Activated CD4-positive, alpha-beta T cell treated with anti-CD3 and anti-CD28 coated beads for 48 hours (primary cell): Measurements from ENCODE around the gene MAGI1.
"Not testable (repeated sequence)": the region's sequence is repeated elsewhere in the genome, so short reads cannot be mapped to it uniquely, and the experiment has no call there.

Experiments
- DNase-seq: peaks from one replicate; pipeline ENCODE4 v3.0.0-alpha.2; 2020

The MAGI1 gene

DNA sequence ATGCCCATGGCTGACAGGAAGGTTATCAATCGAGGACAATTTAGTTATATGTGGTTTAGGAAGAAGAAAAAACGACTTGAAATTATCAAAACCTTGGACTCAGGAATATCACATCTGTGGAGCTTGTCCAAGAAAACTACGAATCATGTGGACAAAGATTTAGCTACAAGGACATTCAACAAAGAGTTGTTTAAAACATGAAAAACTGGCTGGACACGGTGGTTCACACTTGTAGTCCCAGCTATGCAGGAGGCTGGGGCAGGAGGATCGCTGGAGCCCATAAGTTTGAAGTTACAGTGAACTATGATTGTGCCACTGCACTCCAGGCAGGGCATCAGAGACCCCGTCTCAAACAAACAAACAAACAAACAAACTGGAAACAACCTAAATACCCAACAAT, 142.4 kb downstream of the MAGI1 start:
- no peak for DNase-seq

DNA sequence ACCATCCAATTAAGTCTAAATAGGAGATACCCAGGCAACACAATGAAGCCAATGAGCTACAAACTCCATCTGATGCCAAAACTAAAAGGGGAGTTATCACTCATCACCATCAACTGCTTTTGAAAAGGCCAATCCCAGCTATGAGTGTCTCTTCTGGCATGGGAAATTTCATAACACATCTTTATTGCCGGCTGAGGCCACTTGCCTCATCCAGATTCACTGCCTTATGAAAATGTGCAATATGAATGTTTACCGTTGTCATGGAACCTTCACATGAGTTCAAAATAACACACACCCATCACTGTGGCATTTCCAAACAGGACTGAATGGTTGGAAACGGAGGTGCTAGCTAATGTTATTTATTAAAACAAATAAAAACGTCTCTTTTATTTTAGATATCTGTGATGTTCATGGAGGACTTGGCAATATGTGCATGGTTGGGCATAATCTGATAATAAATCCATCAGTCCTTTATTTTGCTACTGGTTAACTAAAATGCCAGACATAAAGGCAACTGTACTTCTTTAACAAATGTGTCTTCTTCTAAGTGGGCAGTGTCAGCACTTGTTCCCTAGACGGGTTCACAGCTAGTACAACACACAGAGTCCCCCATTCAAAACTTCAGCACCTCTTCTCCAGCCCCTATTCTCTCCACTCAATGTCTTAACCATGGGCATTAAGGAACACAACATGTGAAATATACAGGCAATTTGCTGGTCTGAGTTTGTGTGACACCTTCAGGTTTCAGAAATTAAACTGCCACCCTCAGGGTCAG, 143.9 kb downstream of the MAGI1 start:
- no peak for DNase-seq

DNA sequence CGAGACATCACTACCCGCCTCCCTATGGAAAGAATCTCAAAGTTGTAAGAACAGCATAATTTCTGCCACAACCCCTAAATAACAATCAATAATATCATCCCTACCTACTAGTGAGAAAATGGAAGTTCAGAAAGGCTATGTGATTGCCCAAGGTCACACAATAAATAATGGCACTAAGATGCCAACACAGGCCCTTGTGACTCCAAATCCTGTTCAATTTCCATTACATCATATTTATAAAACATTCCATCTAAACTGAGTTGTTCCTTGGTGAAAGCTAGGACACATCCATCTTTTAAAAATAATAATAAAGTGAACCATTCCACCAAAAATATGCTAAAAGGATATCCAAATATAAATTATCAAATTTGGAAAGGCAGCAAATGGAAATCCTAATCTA, 144.6 kb downstream of the MAGI1 start:
- no peak for DNase-seq

DNA sequence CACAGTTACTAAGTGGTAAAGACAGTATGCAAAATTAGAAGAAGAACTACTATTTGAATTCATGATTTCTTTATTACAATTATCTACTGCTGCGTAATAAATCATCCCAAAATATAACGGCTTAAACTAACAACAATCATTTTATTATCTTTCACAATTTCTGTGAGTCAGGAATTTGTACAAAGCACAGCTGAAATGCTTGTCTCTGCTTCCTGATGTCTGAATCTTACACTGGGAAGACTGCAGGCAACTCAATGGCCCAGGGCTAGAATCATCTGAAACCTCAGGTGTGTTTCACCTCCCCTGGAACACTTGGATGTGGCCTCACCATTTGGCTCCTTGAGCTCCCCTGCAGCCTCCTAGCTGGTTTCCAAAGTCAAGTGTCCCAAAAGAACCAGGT, 145.1 kb downstream of the MAGI1 start:
- no peak for DNase-seq

DNA sequence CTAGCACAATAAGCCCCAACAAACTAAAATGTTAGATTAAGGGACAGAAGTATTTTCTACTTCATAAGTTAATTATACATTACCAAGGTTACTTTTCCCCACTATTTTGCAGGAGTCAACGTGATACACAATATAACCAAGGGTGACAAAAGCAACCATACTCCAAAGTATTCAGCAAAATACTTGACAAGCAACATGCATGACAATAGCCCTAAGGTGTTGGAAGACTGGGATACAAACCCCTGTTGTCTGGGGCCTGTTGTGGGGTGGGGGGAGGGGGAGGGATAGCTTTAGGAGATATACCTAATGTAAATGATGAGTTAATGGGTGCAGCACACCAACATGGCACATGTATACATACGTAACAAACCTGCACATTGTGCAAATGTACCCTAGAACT, 147.2 kb downstream of the MAGI1 start:
- DNase-seq: not testable (repeated sequence)

DNA sequence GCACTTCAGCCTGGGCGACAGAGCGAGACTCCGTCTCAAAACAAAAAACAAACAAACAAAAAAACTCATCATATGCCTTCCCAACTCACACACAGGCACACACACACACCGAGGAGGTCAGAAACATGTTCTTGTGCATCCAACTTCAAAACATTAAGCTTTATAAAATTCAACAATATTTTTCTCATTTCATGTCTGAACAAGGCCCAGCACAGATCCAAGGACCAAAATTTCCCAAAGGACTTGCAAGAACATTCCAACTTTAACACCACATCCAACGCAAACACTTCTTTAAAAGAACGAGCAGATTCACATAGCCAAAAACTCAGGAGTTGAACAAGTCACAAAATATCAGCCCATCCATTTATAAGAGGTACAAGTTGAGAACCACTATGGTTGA, 148.4 kb downstream of the MAGI1 start:
- DNase-seq: no peak

DNA sequence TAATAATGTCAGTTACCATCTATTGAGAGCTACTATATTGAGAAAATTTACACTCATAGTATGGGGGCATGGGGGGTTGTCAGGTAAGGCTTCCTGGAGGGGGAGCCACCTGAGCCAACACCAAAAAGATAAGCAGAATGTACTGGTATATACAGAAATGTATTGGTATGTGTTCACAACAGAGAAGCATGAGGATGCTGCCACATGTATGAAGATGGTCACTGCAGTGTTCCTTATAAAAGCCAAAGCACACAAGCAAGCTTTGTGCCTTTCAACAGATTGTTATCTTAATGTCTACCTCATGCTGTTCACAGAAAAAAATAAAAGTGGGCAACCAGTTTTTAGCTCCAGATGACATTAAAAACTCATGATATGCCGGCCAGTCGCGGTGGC, 149.0 kb downstream of the MAGI1 start:
- DNase-seq: no peak

DNA sequence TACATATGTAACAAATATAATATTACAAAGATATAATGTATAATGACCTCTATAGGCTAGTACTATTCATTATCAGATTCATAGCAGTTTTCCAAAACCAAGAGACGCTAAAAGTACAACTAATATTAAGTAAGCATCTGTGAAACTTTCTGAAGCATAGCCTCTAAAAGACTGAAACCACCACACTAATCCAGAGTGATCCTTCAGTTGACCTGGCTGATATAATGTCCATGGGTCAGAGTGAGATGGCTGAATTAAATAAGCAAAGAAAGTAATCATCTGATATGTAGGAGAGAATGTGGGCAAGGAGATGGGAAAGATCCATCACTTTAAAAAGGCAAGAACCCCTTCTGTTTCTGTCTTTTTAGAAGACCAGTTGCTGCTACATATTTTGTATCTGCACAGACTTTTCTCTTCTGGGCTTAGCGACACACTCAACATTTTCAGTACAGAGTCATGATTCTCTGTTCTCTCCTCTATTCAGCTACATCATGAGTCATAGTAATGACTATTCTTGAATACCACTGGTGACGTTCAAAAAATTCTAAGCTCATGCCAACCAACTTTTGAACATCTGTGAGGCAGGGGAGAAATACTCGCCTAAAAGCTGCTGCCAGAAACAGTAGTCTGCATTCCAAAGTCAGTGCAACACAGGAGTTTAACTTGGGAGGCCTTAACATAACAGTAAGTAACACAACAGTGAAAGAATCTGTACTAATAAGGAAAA, 149.6 kb downstream of the MAGI1 start:
- no peak for DNase-seq

DNA sequence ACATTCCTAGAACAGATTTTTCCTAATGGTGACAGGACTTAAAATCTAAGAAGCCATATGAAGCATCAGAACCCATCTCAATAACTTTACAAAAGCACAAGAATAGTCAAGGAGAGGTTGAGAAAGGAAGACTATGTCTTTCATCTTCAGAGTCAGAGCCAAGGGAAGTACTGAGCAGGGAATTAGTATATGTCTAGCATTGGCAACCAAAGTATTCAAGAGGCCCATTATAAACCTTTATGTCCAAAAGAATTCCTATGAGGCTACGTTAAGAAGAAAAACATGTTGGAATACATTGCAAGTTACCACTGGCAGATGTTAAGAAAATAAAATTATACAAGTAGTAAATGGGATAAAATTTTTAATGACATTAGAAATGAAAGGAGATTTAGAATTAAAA, 150.5 kb downstream of the MAGI1 start:
- no peak for DNase-seq

DNA sequence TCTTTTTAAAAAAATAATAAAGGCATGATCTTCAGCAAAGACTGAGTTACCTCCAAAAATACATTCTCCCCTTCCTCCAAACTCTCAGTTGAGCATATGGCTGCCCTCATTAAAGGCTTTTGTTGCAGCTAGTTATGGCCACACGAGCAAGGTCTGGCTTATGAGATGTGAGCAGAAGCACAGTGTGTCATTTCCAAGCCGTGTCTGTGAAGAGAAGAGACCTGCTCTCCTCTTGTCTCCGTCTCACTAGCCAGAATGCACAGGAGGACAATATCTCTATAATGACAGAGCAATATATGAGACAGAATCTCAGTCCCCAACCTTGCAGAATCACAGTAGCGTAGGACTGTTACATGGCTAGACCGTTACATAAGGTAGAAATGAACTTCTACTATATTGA, 152.3 kb downstream of the MAGI1 start:
- no peak for DNase-seq

DNA sequence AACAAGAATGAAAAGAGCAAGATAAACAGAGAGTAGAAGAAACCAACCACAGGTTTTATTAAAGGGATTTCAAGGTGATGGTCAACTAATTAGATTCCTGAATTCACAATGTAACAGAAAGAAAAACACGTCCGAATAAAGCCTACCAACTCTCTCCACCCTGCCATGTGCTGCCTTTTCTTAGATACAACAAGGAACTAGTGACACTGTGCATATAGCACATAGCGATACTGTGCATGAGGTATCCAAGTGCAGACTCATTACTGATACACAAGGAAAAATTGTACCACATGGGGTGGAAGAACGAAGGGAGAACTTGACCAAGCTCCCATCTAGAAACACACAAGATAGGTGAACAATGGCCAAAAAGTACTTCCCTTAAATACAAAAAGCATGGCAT, 154.6 kb downstream of the MAGI1 start:
- no peak for DNase-seq

DNA sequence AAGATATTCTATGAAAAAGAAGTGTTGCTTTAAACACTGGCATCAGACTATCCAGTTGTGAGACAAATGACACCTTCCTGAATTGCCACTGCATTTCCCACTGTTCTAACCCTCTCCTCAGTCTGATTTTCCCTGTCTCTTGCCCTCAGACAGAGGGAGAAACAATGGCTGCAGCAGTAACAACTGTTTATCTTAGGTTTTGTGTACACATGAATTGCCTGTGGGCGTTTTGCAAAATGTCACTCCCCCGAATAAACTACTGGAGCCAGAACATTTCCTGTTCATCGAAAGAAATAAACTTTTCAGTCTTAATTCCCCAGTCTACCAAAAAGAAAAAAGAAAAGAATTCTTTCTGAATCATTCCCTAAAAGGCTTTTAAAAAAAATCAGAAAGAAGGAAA, 155.1 kb downstream of the MAGI1 start:
- no peak for DNase-seq

DNA sequence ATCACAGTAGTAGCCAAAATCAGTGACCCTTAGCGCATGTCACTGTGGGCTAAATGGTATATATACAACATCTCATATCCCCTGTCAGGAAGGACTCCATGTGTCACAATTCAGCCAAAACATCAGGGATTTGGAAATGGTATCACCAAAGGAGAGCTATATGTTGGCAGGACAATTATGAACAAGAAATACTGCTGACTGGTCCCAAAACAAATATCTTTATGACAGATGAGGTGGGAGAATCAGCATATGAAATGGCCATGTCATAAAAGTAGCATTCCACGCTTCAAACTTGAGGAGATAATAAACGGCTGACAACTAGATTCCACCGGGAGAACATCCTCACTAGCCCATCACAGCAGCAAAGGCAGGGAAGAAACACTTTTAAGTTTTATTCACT, 158.4 kb downstream of the MAGI1 start:
- DNase-seq: no peak

DNA sequence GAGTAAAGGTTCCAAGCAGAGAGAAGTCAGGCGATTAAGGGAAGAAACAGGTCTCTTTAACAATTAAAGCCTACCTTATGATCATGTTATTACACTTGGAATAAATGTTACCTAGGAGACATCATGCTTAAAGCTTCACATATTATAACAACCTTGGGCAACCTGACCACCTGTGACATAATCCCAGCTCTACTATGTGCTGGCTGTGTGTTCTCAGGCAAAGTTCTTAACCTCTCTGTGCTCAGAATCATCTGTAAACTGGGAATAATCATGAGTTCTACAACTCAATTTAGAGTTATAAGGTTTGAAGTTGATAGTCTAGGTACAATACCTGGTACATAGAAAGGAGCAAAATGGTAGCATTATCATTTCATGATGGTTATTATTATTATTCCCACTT, 159.3 kb downstream of the MAGI1 start:
- no peak for DNase-seq

DNA sequence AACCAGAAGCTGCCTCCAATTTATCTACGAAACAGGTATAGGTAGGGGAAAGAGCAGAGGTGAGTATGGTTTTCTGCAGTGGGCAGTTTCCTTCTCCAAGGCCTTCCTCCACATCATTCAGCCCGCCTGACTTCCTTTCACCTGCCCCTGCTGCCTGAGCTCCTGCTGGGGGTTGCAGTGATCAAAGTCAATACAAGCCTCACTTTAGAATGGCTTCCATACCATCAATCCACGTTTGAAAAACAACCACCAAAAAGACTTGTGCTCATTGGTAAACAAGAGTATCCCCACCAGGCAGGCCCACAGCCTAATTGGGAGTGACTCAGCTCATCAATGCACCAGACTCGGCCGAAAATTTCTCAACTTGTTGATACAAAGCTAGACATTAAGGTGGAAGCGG, 159.9 kb downstream of the MAGI1 start:
- DNase-seq: no peak

DNA sequence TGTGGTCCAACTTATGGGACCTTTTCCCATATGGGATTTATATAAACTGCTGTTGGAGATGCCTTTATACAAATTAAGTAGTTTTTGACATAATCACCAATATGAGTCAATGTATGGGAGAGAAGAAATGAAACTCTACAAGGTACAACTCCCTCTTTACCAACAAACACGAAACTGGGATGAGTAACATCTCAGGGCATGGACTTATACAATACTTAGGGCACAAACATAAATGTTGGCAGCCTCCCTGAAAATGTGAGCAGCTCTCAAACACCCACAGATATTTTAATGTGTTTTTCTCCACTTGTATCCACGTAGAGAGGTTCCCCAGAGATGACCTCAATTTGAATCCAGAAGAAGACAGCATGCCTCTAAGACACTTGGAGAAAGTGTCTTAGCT, 161.6 kb downstream of the MAGI1 start:
- DNase-seq: no peak

DNA sequence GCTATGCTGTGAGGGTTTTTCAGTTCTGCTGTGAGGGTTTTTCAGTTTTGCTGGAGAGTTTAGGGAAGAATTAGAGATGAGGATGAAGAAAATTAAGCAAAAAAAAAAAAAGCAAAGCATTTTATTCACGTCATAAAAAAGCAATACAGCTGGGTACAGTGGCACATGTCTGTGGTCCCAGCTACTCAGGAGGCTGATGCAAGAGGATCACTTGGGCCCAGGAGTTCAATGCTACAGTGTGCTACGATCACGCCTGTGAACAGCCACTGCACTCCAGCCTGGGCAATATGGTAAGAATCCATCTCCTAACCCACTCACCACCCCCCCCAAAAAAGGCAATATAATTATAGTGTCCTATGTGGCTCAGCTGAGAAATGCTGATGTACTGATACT, 162.7 kb downstream of the MAGI1 start:
- no peak for DNase-seq

DNA sequence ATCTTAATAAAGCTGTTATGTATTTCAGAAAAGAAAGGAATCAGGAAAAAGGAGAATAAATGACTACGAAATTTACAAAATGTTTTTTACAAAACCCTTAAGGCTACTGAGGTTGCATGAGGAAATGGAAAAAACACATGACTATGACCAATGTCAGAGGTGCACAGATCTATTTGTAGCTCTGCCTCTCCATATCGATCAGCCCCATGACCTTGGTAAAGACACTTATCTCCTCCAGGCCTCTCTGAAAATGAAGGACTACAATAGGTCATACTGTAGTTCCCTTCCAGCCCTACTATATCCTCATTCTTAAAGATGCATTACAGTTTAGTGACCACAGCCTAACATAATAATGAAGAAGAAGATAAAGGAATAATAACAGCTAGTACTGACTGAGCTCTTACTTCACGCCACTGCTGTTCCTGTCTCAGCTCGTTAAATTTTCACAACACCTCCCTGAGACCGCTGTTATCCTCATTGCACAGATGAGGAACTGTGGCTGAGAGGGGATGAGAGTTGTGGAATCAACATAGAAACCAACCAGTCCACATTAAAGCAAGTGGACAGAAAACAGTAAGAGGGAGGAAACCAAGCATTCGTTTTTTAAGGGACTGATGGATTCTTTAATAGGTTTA, 163.2 kb downstream of the MAGI1 start:
- DNase-seq: no peak

DNA sequence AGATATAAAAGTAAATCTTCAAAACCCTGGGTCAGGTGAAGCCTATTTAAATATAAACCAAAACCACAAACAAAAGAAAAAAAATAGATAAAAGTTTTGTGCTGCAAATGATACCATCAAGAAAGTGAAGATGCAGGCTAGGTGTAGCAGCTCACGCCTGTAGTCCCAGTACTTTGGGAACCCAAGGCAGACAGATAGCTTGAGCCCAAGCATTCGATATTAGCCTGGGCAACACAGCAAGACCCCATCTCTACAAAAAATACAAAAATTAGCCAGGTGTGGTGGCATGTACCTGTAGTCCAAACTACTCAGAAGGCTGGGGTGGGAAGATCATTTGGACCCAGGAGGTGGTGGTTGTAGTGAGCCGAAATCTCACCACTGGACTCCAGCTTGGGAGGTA, 164.8 kb downstream of the MAGI1 start:
- DNase-seq: no peak

DNA sequence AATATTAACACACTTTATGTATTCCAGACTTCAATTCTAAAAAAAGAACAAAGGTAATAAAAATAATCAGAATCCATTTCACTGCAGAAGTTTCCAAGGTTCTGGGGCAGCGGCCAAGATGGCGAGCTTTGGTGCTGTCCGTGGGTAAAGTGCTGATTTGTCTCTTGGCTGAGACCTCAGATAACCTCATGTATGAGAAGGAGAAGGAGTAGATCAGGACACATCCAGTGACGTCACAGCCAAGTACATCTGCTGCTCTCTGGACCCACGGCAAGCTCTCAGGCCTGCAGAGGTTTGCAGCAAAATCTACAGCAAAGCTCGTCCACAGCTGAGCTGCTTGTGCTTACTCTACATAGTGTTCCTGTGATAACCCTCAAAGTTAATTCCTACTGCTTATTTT, 165.7 kb downstream of the MAGI1 start:
- no peak for DNase-seq

DNA sequence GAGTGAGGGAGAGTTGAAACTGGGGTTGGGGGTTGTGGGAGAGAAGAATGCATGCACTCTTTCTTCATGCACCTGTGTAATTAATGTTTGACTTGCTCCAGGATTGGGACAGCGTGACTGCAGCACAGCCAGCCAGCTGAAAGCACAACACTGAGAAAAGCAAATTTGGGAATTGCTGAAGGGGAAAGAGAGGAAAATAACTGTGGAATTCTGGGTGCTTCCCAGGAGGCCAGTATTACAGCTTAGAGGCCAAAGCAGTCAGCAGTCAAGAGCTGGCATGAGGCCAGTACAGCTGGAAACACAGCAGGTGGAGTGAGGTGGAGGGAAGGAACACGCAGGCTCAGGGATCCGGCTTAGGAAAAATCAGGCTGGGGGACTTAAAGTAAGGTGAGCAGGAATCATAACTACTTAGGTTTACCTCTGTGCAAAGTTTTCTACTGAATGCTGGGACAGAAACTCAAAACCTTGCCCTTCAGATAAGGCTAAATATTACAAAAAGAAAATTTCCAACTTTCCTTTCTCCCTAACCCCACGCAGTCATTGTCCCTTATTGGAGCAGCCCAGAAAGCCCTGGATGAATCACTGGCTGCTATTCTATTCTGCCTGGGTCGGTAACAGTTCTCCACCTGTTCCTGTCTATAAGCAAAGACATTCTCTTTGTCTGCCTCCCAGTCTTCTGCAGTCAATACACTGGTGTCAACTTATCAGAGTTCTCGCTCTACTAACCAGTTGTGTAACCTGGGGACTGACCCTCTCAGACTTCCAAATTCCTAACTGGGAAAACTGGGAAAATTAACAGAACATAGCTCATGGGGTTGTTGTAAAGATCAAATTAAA, 167.2 kb downstream of the MAGI1 start:
- DNase-seq: no peak

DNA sequence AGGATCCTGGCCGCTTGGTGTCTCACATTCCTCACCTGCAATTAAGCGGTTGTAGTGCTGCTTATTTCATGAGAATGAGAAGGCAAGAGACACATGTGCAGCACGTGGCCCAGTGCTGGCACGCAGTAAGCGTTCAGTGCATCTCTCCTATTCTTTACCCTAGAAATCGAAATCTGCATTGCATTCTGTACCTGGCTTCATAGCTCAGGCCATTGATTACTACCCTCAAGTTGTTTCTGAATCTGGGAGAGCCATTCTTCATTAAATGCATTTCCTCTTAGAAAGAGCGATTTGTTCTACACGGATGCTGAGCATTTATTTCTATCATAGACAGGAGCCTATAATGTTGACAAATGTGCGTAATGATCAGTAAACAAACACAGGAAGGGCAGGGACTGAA, 168.9 kb downstream of the MAGI1 start:
- no peak for DNase-seq

DNA sequence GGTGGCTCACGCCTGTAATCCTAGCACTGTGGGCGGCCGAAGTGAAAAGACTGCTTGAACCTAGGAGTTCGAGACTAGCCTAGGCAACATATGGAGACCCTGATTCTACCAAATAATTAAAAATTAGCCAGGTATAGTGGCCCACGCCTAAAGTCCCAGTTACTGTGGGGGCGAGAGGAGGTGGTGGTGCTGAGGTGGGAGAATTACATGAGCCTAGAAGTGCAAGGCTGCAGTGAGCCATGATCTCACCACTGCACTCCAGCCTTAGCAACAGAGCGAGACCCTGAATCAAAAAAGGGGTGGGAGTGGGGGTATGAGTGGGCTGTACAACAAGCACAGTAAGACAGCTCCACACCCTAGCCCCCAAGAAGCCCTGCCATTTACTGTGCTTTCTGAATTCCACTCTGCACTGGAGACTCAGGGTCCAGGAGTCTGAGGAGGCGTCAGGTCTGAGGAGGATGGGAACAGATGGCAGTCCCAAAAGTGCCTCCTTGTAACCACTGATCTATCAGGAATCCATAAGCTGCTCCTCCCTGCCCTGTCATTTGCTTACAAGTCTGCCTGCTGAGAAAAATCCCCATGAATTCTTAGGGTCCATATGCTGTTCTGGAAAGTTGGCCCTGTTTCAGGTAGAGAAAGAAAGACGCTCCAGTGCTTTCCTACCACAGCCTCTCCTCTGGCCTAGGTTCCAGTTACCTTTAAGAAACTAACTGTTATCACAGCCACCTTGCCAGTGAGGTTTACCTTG, 171.1 kb downstream of the MAGI1 start:
- no peak for DNase-seq
